Transverse colon (tissue), 4 donors: ENCODE measurements around the gene AVPR1B. TPM values are rescaled to one million over a fixed set of nuclear protein-coding genes. Genes with fewer than 3 reads are reported as not detected.

Source experiments
- DNase-seq: peaks from one replicate; pipeline ENCODE4 v3.0.0-alpha.2; 2019
- H3K27ac ChIP-seq, 4 donors: fragments of 200-600 bp; sonication (generic); 2 replicates each; pipeline ENCODE4 v1.5.1; 2016 to 2018; ENCODE audit warnings: inconsistent platforms in 4 of 4
- H3K27me3 ChIP-seq: fragments of 200-600 bp; sonication (generic); 2 replicates; pipeline ENCODE4 v1.5.1; 2017; ENCODE audit warnings: inconsistent platforms
- H3K36me3 ChIP-seq, 4 donors: fragments of 200-600 bp; sonication (generic); 2 replicates each; pipeline ENCODE4 v1.5.1; 2017 to 2019; ENCODE audit warnings: inconsistent platforms in 4 of 4
- H3K4me1 ChIP-seq, 4 donors: fragments of 200-600 bp; sonication (generic); 2 replicates each; pipeline ENCODE4 v1.5.1; 2017 to 2020; ENCODE audit warnings: inconsistent platforms in 4 of 4
- H3K4me3 ChIP-seq, 4 donors: fragments of 200-600 bp; sonication (generic); 1 replicate in 1 of 4; 2 replicates in 3 of 4; pipeline versions ENCODE4 v1.5.1 to v1.6.1; 2017 to 2019; ENCODE audit warnings: inconsistent platforms in 4 of 4
- H3K9me3 ChIP-seq, 2 donors: fragments of 200-600 bp; sonication (generic); 2 replicates each; pipeline ENCODE4 v1.5.1; 2017 to 2019; ENCODE audit warnings: inconsistent platforms in 2 of 2
- EP300 ChIP-seq: sonication (generic); formaldehyde crosslinking; IDR thresholded peaks from one replicate; pipeline ENCODE4 v1.6.1; 2017; ENCODE audit warnings: antibody characterized with exemption, low read depth
- POLR2A ChIP-seq: fragments of 450-650 bp; IDR thresholded peaks from one replicate; pipeline ENCODE4 v1.6.1; 2016; ENCODE audit warnings: antibody characterized with exemption, mild to moderate bottlenecking, moderate library complexity
- POLR2AphosphoS5 ChIP-seq, 3 donors: sonication (generic); formaldehyde crosslinking; IDR thresholded peaks; one replicate each; pipeline ENCODE4 v1.6.1; 2016; ENCODE audit warnings: antibody characterized with exemption in 3 of 3
- WGBS, 2 donors: methylation state at CpG; one replicate each; pipeline ENCODE4 v1.1.5; 2018; ENCODE audit warnings: low coverage in 1 of 2; 5-methylcytosine and 5-hydroxymethylcytosine counted together
- in situ Hi-C, 4 donors: fragments of 200-750 bp; cut with MboI; loops; one replicate each; pipeline versions ENCODE4 v1.15.0 to v1.15.1; 2017; ENCODE audit warnings: low sequenced_read_pairs in 3 of 4, low pct_ligation_motif_present in 1 of 4, low pct_unique_long_range_greater_than_20kb in 1 of 4
- intact Hi-C: fragments of 100-400 bp; cut with DNase I; formaldehyde crosslinking; loops from one replicate; pipeline ENCODE4 v1.15.1; 2023; ENCODE audit warnings: low total_unique reads
- total RNA-seq, 4 donors: library from RNA; depleted of rRNA; stranded (reverse); fragments of >200 nt; gene quantifications; one replicate each; pipeline ENCODE4 v1.1.0, GENCODE V29; 2016
- TF ChIP-seq, protein P1 (sequence below), 5 experiments: fragments of 200-600 bp in 3 of 5; fragments of 450-650 bp in 2 of 5; sonication (generic) in 3 of 5; IDR thresholded peaks; 1 replicate in 2 of 5; 2 replicates in 3 of 5; pipeline ENCODE4 v1.5.1; 2016 to 2017; ENCODE audit warnings: antibody characterized with exemption in 5 of 5, inconsistent platforms in 3 of 5, mild to moderate bottlenecking in 2 of 5, moderate library complexity in 1 of 5

AVPR1B gene
- total RNA-seq, 4 donors from 2014 or later, result 0.96 to 14.1 (median 1.6) TPM; not detected in 1

DNA sequence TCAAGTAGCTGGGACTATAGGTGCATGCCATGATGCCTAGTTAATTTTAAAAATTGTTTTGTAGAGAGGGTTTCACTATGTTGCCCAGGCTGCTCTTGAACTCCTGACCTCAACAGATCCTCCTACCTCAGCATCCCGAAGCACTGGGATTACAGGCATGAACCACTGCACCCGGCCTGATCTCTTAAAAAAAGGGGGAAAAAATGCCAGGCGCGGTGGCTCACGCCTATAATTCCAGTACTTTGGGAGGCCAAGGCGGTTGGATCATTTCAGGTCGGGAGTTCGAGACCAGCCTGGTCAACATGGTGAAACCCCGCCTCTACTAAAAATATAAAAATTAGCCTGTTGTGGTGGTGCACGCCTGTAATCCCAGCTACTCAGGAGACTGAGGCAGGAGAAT is 13.2 kb downstream of the AVPR1B start:
- TF ChIP-seq POLR2AphosphoS5 (IDR thresholded peaks at IDR 0.05) (no peak), POLR2A (no peak), EP300 (no peak)
- TF ChIP-seq, protein P1, sequence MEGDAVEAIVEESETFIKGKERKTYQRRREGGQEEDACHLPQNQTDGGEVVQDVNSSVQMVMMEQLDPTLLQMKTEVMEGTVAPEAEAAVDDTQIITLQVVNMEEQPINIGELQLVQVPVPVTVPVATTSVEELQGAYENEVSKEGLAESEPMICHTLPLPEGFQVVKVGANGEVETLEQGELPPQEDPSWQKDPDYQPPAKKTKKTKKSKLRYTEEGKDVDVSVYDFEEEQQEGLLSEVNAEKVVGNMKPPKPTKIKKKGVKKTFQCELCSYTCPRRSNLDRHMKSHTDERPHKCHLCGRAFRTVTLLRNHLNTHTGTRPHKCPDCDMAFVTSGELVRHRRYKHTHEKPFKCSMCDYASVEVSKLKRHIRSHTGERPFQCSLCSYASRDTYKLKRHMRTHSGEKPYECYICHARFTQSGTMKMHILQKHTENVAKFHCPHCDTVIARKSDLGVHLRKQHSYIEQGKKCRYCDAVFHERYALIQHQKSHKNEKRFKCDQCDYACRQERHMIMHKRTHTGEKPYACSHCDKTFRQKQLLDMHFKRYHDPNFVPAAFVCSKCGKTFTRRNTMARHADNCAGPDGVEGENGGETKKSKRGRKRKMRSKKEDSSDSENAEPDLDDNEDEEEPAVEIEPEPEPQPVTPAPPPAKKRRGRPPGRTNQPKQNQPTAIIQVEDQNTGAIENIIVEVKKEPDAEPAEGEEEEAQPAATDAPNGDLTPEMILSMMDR (IDR thresholded peaks at IDR 0.05), result no peak
- Histone ChIP-seq H3K27ac (no peak overlapping the region), H3K27me3 (no peaks in the 10 kb centered on the region), H3K9me3 (no peaks in the 10 kb centered on the region), H3K4me1 (no peaks in the 10 kb centered on the region), H3K36me3 (no peaks in the 10 kb centered on the region), H3K4me3 (no peak overlapping the region)
- WGBS, 2 donors, result 80 to 91% methylated on average over 2 to 10 of the region's 10 CpGs
- in situ Hi-C loops, result loop anchor here (5.0 to 25.0 kb wide), 4 partner anchors 69 to 317 kb away; partner anchors contain the start of gene RAB29 (in 4 of the 4)
- intact Hi-C loops, result loop anchor here (10.0 kb wide), 1 partner anchor 189 kb away; no protein-coding TSS in a partner anchor
- no peak for DNase-seq

DNA sequence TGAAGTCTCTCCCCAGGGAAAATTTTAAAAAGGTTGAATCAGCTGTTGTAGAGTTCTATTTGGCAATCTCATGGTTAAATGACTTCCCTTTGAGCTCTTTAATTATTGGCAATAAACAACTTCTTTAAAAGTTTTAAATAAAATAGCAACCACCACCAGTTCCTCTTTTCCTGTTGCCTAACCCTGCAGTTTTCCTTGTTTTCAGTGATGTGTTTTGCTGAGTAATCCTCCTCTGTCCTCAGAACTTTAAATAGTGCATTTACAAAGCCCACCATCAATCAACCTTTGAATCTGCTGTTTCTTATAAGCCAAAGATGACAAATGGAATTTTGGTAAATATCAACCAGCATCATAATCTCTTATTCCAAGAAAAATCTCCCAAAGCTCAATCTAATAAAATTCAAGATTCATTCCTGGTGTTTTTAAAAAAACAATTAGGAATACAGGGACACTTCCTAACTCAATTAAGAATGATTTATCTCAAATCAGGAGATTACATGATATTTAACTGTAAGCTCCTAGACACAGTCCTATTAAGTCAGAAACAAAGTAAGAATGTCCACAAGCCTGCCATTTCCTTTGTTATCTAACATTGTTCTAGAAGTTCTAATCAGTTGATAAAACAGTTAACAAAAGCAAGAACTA is 14.8 kb downstream of the AVPR1B start:
- H3K27me3 ChIP-seq, result no peaks in the 10 kb centered on the region
- H3K36me3 ChIP-seq, result no peaks in the 10 kb centered on the region
- no peak for DNase-seq
- no peak for TF ChIP-seq EP300
- TF ChIP-seq POLR2A, result no peak
- TF ChIP-seq POLR2AphosphoS5 (IDR thresholded peaks at IDR 0.05), result no peak
- TF ChIP-seq, protein P1 (IDR thresholded peaks at IDR 0.05), result no peak
- intact Hi-C loops (loop anchor here (10.0 kb wide), 1 partner anchor 188 kb away; no protein-coding TSS in a partner anchor), in situ Hi-C loops (loop anchor here (5.0 to 25.0 kb wide), 4 partner anchors 68 to 315 kb away; partner anchors contain the start of gene RAB29 (in 4 of the 4))
- no peaks in the 10 kb centered on the region for H3K9me3 ChIP-seq
- H3K27ac ChIP-seq, result no peak overlapping the region
- H3K4me1 ChIP-seq, result no peaks in the 10 kb centered on the region
- H3K4me3 ChIP-seq, result no peak overlapping the region

DNA sequence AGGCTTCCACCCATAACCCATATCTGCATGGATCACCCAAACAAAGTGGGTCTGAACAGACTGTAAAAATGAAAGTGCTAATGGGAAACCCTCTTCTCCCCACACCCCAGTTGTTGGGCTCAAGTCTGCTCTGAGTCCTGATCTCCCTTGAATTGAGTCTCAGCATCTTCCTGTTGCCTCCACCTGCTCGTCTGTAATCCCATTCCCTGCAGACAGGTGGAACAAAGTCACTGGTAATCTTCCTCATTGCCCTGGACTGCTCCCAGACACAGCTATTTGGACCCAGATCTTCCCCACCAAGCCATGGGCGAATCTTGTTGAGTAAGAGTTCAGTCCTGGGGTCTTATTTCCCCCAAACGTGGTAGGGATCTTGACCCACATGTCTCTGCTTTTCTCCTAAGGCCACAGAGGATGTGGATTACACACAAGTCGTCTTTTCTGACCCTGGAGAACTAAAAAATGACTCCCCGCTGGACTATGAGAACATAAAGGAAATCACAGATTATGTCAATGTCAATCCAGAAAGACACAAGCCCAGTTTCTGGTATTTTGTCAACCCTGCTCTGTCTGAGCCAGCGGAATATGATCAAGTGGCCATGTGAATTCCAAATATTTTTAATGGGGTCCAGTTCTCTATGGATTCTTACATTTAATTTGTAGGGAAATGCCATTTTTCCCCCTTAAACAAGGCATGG is 15.7 kb downstream of the AVPR1B start:
- WGBS, 2 donors, result 77 to 81% methylated on average over 5 to 6 of the region's 6 CpGs
- Histone ChIP-seq H3K4me1 (no peaks in the 10 kb centered on the region), H3K9me3 (no peaks in the 10 kb centered on the region), H3K4me3 (no peak overlapping the region), H3K36me3 (no peaks in the 10 kb centered on the region), H3K27ac (no peak overlapping the region), H3K27me3 (peaks cover 4% of the 10 kb centered on the region)
- TF ChIP-seq, protein P1 (IDR thresholded peaks at IDR 0.05), result no peak
- TF ChIP-seq POLR2AphosphoS5 (IDR thresholded peaks at IDR 0.05) (no peak), POLR2A (no peak), EP300 (no peak)
- intact Hi-C loops, result loop anchor here (10.0 kb wide), 1 partner anchor 187 kb away; no protein-coding TSS in a partner anchor
- in situ Hi-C loops, result loop anchor here (5.0 to 25.0 kb wide), 4 partner anchors 67 to 314 kb away; partner anchors contain the start of gene RAB29 (in 4 of the 4)
- DNase-seq, result no peak

DNA sequence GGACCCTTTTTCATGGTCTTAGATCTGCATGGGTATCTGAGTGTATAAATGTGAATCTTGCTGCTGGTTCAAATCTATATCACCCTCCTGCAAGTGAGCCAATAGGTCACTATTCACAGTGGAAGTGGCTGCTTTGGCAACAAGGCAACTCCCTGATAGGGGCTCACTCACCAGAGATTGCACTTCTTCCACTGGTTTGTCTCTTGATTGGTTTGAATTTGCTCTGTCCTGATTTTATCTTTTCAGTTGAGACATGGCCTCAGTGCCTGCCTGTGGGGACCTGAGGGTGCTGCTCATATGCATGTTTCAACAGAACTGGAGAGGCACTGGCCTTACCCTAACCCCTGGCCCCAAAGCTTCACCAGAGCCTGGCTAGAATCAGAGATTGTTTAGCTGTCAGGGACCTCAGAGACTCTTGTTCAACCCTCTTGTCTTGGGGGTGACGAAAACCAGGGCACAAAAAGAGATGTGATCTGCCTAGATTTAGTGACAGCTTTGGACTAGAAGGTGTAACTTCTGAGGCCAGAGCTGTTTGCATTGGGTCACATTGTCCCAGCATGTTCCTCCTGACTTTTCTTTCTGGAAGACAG is 16.9 kb downstream of the AVPR1B start:
- Histone ChIP-seq H3K27me3 (peaks cover 4% of the 10 kb centered on the region), H3K27ac (no peak overlapping the region), H3K4me1 (no peaks in the 10 kb centered on the region), H3K36me3 (no peaks in the 10 kb centered on the region), H3K4me3 (no peak overlapping the region), H3K9me3 (no peaks in the 10 kb centered on the region)
- TF ChIP-seq POLR2AphosphoS5 (IDR thresholded peaks at IDR 0.05) (no peak), EP300 (no peak), POLR2A (no peak)
- in situ Hi-C loops, result loop anchor here (5.0 to 25.0 kb wide), 4 partner anchors 66 to 313 kb away; partner anchors contain the start of gene RAB29 (in 4 of the 4)
- no peak for DNase-seq
- WGBS, 2 donors, result 83 to 85% methylated on average over 1 of the region's 1 CpG
- intact Hi-C loops, result loop anchor here (10.0 kb wide), 1 partner anchor 186 kb away; no protein-coding TSS in a partner anchor
